SW480 (cell line): ENCODE data around the gene ENPP1.
"Not testable (repeated sequence)": the region's sequence is repeated elsewhere in the genome, so short reads cannot be mapped to it uniquely, and the experiment has no call there.

Experiments
- DNase-seq: peaks from one replicate; pipeline ENCODE4 v3.0.0-alpha.2; 2016; ENCODE audit warnings: low spot score

Gene ENPP1

DNA sequence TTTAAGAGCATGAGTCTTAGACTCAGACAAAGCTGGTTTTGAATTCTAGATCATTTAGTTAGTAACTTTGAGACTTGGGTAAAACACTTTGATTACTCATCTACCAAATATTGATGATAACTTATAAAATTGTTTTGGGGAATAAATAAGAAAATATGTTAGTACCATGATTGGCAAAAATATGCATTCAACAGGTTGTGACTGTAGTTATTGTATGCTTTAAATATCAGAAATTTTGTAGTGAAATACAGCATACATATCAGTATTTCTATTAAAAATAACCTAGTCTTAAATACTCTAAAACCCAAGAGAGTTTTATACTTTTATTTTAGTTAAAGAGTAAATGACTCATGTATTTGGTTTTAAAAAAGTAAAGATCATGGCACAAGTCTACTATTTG is 68.7 kb downstream of the ENPP1 start:
- no peak for DNase-seq

DNA sequence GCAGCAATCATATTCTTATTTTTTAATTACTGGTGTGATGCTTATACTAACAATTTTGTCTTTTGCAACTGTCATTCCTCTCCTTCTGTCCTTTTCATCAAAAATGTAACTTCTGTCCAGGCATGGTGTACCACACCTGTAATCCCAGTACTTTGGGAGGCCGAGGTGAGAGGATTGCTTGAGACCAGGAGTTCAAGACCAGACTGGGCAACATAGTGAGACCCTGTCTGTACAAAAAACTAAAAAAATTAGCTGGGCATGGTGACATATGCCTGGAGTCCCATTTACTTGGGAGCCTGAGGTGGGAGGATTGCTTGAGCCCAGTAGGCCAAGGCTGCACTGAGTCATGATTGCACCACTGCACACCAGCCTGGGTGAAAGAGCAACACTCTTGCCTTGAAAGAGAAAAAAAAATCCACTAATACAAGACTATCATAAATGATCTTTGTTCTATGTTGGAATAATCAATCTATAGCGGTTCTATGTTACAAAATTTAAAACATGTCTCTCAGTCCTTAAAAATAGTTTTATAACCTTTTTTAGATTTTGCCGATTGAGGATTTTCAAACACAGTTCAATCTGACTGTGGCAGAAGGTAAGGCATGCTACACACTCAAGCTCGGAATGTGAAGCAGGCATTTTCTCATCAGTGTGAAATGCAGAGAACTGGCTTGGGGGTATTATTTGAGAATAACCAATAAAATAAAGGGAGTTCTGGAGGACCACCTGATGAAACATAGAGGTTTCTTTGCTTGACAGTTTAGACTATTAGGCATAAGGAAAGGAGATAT is 70.4 kb downstream of the ENPP1 start:
- no peak for DNase-seq

DNA sequence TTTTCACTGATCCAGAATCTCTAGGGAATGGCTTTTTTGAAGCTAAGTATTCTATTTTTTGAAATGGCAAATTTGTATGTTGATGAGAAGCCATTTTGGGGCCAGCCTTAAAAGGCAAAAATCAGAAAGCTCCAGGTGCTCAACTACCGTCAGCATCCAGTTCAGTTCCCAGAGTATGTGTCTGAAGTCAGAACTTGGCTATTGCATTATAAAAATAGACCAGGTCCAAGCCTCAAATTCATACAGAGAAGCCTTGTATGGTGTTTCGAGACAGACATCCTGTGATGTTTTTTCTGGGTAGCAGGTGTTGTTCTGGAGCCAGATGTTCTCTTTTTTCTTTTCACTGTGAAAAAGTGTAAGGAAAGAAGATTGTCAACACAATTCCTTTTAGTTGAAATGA is 75.2 kb downstream of the ENPP1 start:
- no peak for DNase-seq

DNA sequence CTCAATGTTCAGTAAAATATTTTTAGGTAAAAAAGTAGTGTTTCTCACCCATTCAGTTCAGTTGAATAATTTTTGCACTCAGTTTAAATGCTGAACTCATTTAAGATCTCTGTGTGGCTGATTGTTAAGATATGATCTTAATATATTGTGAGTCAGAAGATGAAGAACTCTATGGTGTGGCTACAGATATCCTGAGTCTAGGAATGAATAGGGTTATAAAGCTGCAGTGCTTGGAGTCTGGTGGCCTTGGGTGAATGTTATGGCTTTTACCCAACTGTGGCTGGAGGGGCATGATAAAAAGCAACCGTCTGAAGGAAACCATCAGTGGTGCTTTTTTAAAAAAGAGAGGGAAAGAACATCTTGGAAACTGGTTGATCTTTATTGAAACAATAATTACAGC is 77.4 kb downstream of the ENPP1 start:
- no peak for DNase-seq

DNA sequence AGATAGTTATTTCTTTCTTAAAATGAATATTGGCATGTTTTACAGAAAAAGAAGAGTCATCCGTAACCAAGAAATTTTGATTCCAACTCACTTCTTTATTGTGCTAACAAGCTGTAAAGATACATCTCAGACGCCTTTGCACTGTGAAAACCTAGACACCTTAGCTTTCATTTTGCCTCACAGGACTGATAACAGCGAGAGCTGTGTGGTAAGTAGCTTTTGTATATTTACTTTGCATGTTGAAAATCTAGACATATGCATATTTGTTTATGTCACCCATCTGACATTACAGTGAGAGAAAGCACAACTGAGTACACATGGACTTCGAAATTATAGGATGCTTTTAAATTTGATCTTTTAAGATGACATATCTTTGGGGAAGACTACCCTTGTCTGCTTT is 78.7 kb downstream of the ENPP1 start:
- no peak for DNase-seq

DNA sequence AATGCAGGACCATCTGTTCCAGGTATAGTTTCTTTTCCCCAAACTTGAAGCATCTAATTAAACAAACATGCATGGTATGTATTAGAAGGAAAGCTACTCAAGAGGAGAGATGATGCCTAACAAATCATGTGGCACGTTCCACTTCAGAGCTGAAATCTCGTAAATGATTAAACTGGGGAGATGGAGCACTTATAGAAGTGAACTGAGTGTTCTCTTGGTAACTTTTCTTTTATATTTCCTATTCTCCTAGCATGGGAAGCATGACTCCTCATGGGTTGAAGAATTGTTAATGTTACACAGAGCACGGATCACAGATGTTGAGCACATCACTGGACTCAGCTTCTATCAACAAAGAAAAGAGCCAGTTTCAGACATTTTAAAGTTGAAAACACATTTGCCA is 82.3 kb downstream of the ENPP1 start:
- no peak for DNase-seq

DNA sequence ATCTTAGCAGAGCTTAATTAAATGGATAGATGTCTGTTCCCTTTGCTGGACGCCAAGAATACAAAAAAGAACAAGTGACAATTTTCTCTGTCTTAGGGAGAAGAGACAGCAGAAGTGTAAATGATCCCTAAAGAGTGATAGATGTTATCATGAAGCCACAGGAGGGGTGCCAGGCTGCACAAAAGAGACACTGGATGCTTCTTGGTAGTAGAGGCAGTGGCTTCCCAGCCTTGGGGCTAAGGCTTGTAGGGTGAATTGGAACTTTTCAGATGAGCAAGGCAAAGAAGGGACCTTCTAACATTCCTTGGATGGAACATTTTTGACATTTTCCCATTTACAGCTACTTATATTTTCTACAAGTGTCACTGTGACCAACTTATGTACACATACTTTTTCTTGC is 85.4 kb downstream of the ENPP1 start:
- DNase-seq, result no peak

DNA sequence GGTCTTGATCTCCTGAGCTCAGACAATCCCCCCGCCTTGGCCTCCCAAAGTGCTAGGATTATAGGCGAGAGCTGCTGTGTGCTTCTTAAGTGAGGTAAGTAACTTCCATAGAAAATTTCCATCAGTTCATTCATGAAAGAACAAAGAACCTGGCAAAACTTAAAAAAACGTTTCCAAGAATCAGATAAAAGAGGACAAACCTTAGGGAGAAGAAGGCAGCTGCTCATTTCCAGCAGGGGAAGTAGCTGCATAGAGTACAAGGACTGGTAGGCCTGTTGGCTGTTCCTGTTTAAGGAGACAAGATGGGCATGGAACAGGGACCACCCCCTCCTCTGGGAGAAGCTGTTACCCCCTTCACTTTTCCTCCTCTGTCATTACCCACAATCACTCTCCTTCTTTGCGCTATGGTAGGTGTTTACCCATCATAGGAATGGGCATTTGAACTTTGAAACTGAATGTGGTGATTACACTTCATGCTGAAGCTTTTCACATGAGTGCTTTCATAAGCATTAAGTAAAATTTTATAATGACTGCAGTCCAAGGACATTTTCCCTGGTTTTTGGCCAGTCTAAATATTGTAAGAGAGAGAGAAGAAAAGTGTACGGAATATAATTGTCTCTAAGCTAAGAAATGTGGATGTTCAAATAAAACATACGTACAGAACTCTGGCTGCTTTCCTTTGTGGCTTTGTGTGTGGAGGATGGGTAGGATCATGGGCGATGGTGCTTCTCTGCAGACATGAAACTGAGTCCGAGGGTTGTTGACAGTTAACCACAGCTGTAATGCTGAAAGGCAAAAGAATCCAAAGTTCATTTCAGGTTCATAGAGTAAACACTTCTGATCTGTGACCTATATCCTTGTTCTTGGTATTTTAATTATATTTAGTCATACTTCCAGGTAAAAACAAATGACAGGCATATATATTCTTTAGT is 86.9 kb downstream of the ENPP1 start:
- peak; percentile 53 for DNase-seq

DNA sequence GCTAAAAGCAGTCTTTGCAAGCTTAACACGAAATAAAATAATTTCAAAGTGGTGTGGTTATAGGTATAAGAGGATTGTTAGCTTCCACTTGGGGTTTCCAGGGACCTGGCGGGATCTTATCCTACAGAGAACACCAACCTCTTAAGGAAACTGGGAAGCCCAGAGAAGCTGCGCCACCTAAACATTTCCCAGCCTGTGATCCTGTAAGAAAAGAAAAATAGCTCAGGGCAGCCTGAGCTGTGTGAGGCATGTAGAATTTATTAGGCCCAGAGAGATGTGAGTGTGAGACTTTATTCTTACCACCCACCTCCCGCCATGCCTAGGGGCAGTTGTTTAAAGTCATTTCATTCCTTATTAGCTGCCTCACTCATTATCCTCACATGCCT is 89.2 kb downstream of the ENPP1 start:
- DNase-seq, result no peak

DNA sequence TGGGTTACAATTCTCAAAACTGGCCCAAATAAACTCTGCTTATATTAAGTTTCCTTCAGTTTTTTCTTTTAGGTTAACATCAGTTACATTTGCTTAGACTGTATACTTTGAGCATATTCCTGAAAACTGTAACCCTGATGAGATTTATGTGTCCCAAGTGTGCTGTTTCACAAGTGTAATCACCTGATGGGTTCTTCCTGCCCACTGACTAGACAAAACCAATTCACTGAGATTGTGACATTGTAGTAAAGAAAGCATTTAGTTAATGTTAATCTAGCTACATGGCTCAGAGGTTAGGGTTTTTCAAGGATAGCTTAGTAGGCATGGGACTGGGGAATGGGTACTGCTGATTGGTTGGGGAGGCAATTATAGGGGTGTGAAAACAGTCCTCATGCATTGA is 89.8 kb downstream of the ENPP1 start:
- no peak for DNase-seq

DNA sequence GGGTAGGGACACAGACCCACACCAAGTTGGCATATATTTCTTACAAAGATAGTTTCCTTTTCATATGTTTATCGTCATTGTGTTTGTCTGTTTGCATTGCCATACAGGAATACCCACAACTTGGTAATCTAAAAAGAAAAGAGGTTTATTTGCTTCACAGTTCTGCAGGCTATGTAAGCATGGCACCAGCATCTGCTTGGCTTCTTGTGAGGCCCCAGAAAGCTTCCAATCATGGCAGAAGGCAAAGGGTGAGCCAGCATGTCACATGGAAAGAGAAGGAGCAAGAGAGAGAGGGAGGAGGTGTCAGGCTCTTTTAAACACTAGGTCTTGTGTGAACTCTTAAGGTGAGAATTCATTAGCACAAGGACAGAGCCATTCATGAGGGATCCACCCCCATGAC is 90.9 kb downstream of the ENPP1 start:
- no peak for DNase-seq

DNA sequence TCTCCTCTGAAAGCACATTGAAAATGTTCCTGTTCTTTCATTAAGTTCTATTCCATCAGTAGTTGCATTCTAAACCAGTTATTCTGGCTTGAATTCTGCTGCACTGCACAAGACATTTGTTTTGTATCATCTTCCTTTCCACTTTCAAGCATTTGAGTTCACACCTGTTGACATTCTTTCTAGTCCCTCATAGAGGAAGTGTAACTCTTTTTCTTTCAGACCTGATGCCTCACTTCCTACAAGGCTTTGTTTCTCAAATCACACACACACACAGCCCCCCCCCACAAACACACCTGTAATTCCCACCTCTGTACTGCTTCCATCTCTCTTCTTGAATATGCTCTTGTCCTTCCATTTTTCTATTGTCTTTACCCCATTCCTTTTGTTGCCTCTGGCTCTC is 92.4 kb downstream of the ENPP1 start:
- no peak for DNase-seq

DNA sequence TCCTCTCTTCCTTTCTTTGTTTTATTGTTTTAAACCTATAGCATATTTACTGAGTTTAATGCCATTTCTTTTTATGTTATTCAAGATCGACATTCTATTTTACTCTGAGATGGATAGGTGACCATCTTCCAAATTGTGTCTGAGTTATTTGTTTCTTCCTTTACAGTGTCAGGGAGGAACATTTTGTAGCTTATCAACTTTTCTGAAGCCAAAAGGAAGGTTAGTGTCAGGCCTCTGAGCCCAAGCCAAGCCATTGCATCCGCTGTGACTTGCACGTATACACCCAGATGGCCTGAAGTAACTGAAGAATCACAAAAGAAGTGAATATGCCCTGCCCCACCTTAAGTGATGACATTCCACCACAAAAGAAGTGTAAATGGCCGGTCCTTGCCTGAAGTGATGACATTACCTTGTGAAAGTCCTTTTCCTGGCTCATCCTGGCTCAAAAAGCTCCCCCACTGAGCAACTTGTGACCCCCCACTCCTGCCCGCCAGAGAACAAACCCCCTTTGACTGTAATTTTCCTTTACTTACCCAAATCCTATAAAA is 93.6 kb downstream of the ENPP1 start:
- not testable (repeated sequence) for DNase-seq

DNA sequence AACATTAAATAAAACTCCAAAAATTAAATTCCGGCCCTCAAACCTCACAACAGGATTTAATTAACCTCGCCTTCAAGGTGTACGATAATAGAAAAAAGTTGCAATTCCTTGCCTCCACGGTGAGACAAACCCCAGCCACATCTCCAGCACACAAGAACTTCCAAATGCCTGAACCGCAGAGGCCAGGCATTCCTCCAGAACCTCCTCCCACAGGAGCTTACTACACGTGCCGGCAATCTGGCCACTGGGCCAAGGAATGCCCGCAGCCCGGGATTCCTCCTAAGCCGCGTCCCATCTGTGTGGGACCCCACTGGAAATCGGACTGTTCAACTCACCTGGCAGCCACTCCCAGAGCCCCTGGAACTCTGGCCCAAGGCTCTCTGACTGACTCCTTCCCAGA is 95.9 kb downstream of the ENPP1 start:
- not testable (repeated sequence) for DNase-seq

DNA sequence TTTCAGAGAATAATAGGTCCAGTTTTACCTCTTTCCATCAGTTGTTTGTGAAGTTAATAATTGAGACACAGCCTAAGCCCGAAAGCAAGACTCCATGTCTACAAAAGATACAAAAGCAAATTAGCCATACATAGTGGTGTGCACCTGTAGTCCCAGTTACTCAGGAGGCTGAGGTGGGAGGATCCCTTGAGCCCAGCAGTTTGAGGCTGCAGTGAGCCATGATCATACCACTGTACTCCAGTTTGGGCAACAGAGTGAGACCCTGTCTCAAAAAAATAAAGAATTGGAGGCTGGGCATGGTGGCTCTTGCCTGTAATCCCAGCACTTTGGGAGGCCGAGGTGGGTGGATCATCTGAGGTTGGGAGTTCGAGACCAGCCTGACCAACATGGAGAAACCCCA is 101.0 kb downstream of the ENPP1 start:
- not testable (repeated sequence) for DNase-seq

DNA sequence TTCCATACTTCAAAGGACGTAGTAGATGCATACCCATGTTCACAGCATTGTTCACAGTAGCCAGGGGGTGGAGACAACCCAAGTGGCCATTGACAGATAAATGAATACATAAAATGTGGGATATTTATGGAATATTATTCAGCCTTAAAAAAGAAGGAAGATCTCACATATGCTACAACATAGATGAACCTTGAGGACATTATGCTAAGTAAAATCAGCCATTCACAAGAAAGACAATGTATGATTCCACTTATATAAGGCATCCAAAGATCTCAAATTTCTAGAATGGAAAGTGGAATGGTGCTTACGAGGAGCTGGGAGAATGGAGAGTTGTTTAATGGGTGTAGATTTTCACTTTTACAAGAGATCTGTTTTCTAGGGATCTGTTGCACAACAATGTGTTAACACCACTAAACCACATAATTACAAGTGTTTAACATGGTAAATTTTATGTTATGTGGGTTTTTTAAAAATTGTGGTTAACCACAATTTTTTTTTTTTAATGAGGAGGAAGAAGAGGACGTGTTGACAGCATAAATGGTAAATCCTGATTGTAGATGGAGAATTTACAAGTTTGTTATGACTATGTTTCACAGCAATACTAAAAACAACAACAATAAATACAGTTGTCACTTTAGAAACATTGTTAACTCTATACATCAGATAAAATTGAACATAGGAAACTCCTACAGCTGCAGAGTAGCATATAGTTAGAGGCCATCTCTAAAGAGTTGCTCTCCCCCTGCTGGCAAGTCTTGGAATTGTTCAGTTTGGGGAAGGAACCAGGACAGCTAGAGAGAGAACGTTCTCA is 101.8 kb downstream of the ENPP1 start:
- DNase-seq, result peak; percentile 56

DNA sequence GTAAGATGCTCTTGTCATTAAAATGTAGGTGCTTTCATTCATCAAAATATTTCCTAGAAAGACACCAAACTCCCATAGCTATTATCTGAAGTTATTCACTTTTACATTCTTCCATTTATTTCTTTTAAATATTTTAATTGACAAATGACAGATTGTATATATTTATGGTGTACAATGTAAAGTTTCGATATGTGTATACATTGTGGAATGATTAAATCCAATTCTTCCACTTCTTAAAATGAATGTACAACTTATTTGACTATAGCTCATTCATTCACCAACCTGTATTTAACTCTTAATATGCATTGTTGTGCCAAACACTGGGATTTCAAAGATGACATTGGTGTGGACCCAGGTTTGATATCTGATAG is 102.4 kb downstream of the ENPP1 start:
- no peak for DNase-seq

DNA sequence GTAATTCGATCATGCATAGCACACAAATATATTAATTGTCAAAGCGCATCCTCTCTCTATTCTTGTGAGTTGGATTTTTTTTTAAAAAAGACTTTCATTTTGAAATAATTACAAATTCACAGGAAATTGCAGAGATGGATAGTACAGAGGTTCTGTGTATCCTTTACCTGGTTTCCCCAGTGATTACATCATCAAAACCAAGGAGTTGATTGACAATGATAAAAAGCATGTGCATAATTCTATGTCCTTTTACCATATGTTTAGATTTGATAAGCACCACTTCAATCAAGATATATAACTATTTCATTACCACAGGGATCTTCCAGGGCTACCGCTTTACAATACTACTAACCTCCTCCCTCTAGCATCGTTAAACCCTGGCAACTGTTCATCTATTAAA is 103.1 kb downstream of the ENPP1 start:
- no peak for DNase-seq

DNA sequence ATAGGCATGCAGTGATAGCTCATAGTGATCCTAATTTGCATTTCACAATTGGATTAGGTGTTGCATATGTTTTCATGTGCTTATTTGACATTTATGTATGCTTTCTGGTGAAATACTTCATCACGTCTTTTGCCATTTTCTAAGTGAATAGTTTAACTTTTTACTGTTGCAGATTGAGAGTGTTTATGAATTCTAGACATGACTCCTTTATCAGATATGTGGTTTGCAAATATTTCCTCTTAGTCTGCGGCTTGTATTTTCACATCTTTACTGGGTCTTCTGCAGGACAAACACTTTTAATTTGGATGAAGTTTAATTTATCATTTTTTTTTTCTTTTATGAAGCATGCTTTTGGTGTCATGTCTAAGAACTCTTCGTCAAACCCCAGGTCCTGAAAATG is 104.1 kb downstream of the ENPP1 start:
- no peak for DNase-seq

DNA sequence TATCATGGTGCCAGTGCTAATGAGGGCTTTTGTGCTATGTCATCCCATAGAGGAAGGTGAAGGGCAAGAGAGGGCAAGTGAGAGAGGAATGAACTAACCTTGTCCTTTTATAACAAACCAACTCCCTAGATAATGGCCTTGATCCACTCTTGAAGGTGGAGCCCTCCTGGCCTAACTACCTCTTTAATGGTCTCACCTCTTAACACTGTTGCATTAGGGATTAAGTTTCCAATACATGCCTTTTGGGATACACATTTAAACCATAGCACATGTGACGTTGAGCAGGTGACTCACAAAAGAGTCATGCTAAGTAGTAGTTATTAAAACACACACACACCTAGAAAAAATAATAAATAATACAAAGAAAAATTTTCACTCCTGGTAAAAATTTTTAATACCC is 106.4 kb downstream of the ENPP1 start:
- no peak for DNase-seq

DNA sequence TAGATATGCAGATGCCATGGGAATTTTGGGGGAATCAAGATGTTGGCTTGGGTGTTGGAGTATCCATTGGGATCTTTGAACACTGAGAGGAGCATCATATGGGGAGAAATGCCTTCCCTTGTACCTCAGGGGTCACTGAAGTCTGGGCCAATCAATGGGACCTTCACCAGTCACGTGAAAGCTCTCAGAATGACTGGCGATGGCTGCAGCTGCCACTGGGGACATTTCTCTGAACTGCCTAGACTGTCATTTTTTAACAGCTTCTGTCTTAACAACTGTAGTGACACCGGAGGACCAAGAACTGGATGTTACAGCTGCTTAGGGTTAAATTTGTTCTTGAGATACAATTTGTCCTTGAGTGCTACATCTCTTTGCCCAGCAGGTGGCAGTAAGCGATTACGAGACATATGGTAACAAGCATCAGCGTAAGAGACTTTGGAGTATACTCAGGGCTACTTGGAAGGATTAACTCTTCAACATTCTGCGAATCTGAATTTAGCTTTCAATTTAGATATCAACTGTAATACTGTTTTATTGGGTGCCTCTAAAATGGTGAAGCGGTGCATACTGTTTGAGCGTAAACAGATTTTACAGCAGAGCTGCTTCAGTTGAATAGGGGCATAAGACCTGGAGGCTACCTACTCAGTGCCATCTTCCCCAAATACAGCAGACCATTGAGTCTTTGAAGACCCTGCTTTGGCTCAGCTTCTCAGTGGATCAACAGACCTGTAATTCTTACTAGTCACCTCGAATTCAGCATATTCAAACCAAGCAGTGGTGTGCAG is 107.3 kb downstream of the ENPP1 start:
- peak; percentile 51 for DNase-seq
